Right lobe of liver (tissue), 4 donors: Measurements from ENCODE around the gene IL1R1.

Experiments
- CTCF ChIP-seq, 4 donors: fragments of 200-600 bp in 3 of 4; fragments of 450-650 bp in 1 of 4; IDR thresholded peaks; one replicate each; pipeline versions ENCODE4 v1.5.1 to v1.8.0; 2016 to 2022; ENCODE audit warnings: antibody characterized with exemption in 4 of 4, mild to moderate bottlenecking in 2 of 4
- POLR2A ChIP-seq: fragments of 450-650 bp; IDR thresholded peaks from one replicate; pipeline ENCODE4 v1.6.1; 2017; ENCODE audit warnings: antibody characterized with exemption, mild to moderate bottlenecking
- donor health status: DM: no; HTN: no; CAD: no.
- donor health status: DM: no; HTN: no; CAD: no.
- donor health status: DM: no; HTN: yes; CAD: no.

GRCh38 chr2:102193074-102193473 is 50.5 kb downstream of the IL1R1 start:
- TF ChIP-seq POLR2A (no peak), CTCF (IDR thresholded peaks at IDR 0.05) (no peak)
